ENCODE results near the gene PICK1. TPM values are rescaled to one million over a fixed set of nuclear protein-coding genes. Genes with fewer than 3 reads are reported as not detected.

The PICK1 gene
- polyA plus RNA-seq, 1 donor from 2014 or later, result 101 TPM

DNA sequence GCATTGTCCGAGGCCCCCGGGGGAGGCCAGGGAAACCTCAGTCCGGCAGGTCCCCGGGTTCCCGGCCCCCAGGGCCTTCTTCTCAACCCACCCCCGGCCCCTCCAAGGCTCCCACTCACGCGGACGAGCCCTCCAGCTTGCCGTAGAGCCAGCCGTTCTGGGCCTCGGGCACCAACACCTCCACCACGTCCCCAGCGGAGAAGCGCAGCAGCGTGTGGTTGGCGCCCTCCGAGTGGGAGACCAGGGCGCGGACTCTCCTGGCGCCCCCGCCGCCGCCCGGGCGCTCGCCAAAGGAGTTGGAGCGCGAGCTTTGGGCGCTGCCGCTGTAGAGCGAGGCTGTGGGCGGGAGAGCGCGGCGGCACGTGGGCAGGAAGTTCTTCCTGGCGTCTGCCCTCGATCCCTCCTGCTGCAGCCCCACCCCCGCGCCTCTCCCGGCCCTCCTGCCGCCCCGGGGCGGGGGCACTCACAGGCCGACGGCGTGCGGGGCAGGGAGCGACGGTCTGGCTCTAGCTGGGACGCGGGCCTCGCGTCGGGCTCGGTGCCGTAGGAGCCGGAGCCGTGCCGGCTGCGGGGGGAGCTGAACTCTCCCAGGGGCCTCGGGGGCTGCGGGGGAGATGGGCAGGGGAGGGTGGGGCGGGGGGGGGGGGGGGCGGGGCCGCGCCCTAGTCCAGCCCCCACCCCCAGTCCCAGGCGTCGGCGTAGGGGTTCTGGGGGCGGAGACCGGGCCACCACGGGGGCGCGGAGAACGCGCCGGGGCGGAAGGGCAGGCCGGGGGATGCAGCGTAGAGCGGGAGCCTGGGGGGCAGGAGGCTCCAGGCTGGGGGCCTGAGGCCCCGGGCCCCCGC is 31.6 kb downstream of the PICK1 start:
- no peaks in the 10 kb centered on the region for H3K9me2 ChIP-seq (ENCODE audit: insufficient read depth, low read length)
- no peak overlapping the region for H2AFZ ChIP-seq (ENCODE audit: low read depth, low read length)
- H3F3A ChIP-seq (ENCODE audit: insufficient read depth, low read length, poor library complexity, severe bottlenecking), result no peaks in the 10 kb centered on the region
- H4K20me1 ChIP-seq (ENCODE audit: insufficient read depth), result no peaks in the 10 kb centered on the region
- no peaks in the 10 kb centered on the region for H3K27me3 ChIP-seq (ENCODE audit: insufficient read depth, low read depth, low read length)
- H3K27ac ChIP-seq (ENCODE audit: low read length), result no peak overlapping the region
- no peaks in the 10 kb centered on the region for H3K9me3 ChIP-seq (ENCODE audit: low read length)
- TF ChIP-seq MXI1 (conservative IDR thresholded peaks at IDR 0.05; ENCODE audit: poor library complexity, severe bottlenecking) (no peak), TAF1 (IDR thresholded peaks at IDR 0.05; ENCODE audit: low read depth) (no peak), EZH2 (IDR thresholded peaks at IDR 0.05; ENCODE audit: borderline replicate concordance, insufficient read depth, low read length, poor library complexity, severe bottlenecking) (no peak)
- TF ChIP-seq, protein P1, sequence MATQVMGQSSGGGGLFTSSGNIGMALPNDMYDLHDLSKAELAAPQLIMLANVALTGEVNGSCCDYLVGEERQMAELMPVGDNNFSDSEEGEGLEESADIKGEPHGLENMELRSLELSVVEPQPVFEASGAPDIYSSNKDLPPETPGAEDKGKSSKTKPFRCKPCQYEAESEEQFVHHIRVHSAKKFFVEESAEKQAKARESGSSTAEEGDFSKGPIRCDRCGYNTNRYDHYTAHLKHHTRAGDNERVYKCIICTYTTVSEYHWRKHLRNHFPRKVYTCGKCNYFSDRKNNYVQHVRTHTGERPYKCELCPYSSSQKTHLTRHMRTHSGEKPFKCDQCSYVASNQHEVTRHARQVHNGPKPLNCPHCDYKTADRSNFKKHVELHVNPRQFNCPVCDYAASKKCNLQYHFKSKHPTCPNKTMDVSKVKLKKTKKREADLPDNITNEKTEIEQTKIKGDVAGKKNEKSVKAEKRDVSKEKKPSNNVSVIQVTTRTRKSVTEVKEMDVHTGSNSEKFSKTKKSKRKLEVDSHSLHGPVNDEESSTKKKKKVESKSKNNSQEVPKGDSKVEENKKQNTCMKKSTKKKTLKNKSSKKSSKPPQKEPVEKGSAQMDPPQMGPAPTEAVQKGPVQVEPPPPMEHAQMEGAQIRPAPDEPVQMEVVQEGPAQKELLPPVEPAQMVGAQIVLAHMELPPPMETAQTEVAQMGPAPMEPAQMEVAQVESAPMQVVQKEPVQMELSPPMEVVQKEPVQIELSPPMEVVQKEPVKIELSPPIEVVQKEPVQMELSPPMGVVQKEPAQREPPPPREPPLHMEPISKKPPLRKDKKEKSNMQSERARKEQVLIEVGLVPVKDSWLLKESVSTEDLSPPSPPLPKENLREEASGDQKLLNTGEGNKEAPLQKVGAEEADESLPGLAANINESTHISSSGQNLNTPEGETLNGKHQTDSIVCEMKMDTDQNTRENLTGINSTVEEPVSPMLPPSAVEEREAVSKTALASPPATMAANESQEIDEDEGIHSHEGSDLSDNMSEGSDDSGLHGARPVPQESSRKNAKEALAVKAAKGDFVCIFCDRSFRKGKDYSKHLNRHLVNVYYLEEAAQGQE (IDR thresholded peaks at IDR 0.05; ENCODE audit: borderline replicate concordance), result no peak
- no peak overlapping the region for H3K4me3 ChIP-seq (ENCODE audit: low read length)
- H3K36me3 ChIP-seq (ENCODE audit: insufficient read depth, low read length), result no peaks in the 10 kb centered on the region
- no peak overlapping the region for H3K9ac ChIP-seq (ENCODE audit: low read length)
- no peak overlapping the region for H3K4me2 ChIP-seq (ENCODE audit: low read length)
- no peaks in the 10 kb centered on the region for H3K79me2 ChIP-seq (replicated peaks; ENCODE audit: insufficient read depth, low read length)

DNA sequence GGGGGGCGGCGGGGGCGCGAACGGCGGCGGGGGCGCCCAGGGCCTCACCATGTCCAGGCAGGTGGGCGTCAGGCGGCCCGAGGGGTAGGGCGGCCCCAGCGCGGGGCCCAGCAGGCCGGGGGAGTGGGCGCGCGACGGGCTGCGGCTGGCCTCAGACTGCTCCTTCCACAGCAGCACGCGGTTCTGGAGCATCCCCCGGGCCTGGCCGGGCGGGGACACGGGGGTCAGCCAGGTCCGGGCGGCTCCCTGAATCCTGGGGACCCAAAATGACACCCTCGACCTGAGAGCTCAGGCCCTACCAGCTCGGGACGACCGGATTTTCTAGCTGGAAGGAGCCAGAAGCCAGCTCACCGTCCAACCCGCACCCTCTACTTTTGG is 32.3 kb downstream of the PICK1 start:
- no peaks in the 10 kb centered on the region for H4K20me1 ChIP-seq (ENCODE audit: insufficient read depth)
- H3K9me3 ChIP-seq (ENCODE audit: low read length), result no peaks in the 10 kb centered on the region
- H3K36me3 ChIP-seq (ENCODE audit: insufficient read depth, low read length), result no peaks in the 10 kb centered on the region
- H3K9me2 ChIP-seq (ENCODE audit: insufficient read depth, low read length), result no peaks in the 10 kb centered on the region
- H3K9ac ChIP-seq (ENCODE audit: low read length), result no peak overlapping the region
- no peak for TF ChIP-seq MXI1 (conservative IDR thresholded peaks at IDR 0.05; ENCODE audit: poor library complexity, severe bottlenecking)
- TF ChIP-seq, protein P2, sequence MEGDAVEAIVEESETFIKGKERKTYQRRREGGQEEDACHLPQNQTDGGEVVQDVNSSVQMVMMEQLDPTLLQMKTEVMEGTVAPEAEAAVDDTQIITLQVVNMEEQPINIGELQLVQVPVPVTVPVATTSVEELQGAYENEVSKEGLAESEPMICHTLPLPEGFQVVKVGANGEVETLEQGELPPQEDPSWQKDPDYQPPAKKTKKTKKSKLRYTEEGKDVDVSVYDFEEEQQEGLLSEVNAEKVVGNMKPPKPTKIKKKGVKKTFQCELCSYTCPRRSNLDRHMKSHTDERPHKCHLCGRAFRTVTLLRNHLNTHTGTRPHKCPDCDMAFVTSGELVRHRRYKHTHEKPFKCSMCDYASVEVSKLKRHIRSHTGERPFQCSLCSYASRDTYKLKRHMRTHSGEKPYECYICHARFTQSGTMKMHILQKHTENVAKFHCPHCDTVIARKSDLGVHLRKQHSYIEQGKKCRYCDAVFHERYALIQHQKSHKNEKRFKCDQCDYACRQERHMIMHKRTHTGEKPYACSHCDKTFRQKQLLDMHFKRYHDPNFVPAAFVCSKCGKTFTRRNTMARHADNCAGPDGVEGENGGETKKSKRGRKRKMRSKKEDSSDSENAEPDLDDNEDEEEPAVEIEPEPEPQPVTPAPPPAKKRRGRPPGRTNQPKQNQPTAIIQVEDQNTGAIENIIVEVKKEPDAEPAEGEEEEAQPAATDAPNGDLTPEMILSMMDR (IDR thresholded peaks at IDR 0.05; ENCODE audit: poor library complexity, severe bottlenecking), result no peak
- TF ChIP-seq RAD21 (conservative IDR thresholded peaks at IDR 0.05), result no peak
- TF ChIP-seq SMC3 (conservative IDR thresholded peaks at IDR 0.05; ENCODE audit: poor library complexity), result no peak
- no peak for TF ChIP-seq EP300 (conservative IDR thresholded peaks at IDR 0.05; ENCODE audit: poor library complexity, severe bottlenecking)
- no peak for TF ChIP-seq EZH2 (IDR thresholded peaks at IDR 0.05; ENCODE audit: borderline replicate concordance, insufficient read depth, low read length, poor library complexity, severe bottlenecking)
- TF ChIP-seq, protein P1 (IDR thresholded peaks at IDR 0.05; ENCODE audit: borderline replicate concordance), result no peak
- TF ChIP-seq TAF1 (IDR thresholded peaks at IDR 0.05; ENCODE audit: low read depth), result no peak
- no peak for TF ChIP-seq POLR2AphosphoS5 (IDR thresholded peaks at IDR 0.05)
- H3K27ac ChIP-seq (ENCODE audit: low read length), result no peak overlapping the region
- no peaks in the 10 kb centered on the region for H3K79me2 ChIP-seq (replicated peaks; ENCODE audit: insufficient read depth, low read length)
- H3K27me3 ChIP-seq (ENCODE audit: insufficient read depth, low read depth, low read length), result no peaks in the 10 kb centered on the region
- no peaks in the 10 kb centered on the region for H3F3A ChIP-seq (ENCODE audit: insufficient read depth, low read length, poor library complexity, severe bottlenecking)
- H3K4me3 ChIP-seq (ENCODE audit: low read length), result no peak overlapping the region
- H2AFZ ChIP-seq (ENCODE audit: low read depth, low read length), result no peak overlapping the region
- no peak overlapping the region for H3K4me2 ChIP-seq (ENCODE audit: low read length)
